Activated naive CD4-positive, alpha-beta T cell treated with anti-CD3 and anti-CD28 coated beads for 36 hours (primary cell): ENCODE measurements around the gene GPR151. TPM values are rescaled to one million over a fixed set of nuclear protein-coding genes. Genes with fewer than 3 reads are reported as not detected.
"Not testable (repeated sequence)": the region's sequence is repeated elsewhere in the genome, so short reads cannot be mapped to it uniquely, and the experiment has no call there.

Experiments used
- CTCF ChIA-PET: fragments of 350-600 bp; sonication (Branson Sonifier 250); formaldehyde crosslinking; loops from one replicate; lab custom pipeline; 2021; ENCODE audit warnings: antibody characterized with exemption; lab: Charles Lee
- DNase-seq: peaks from one replicate; pipeline ENCODE4 v3.0.0-alpha.2; 2020
- H3K27ac Mint-ChIP-seq: one replicate; pipeline ENCODE4 v1.8.0; 2021; ENCODE audit warnings: mild to moderate bottlenecking, mixed read lengths
- H3K27me3 Mint-ChIP-seq: one replicate; pipeline ENCODE4 v1.8.0; 2021; ENCODE audit warnings: low read depth, mixed read lengths
- H3K36me3 Mint-ChIP-seq: one replicate; pipeline ENCODE4 v1.8.0; 2021; ENCODE audit warnings: low read depth, mixed read lengths
- H3K4me1 Mint-ChIP-seq: one replicate; pipeline ENCODE4 v1.8.0; 2021; ENCODE audit warnings: low read depth, mixed read lengths
- H3K4me3 Mint-ChIP-seq: one replicate; pipeline ENCODE4 v1.8.0; 2021; ENCODE audit warnings: mild to moderate bottlenecking, moderate library complexity, mixed read lengths
- H3K9me3 Mint-ChIP-seq: one replicate; pipeline ENCODE4 v1.8.0; 2021; ENCODE audit warnings: mixed read lengths
- intact Hi-C: fragments of 100-400 bp; cut with micrococcal nuclease; formaldehyde crosslinking; loops from one replicate; pipeline ENCODE4 v1.15.1; 2023
- total RNA-seq, 2 experiments: library from RNA; stranded (reverse); gene quantifications; one replicate each; pipeline ENCODE4 v1.2.3, GENCODE V29; 2021

GPR151 gene
- total RNA-seq: not detected

GRCh38 chr5:146516151-146516475 lies at the start of gene GPR151:
Gene GPR151, minus strand, starts transcription at chr5:146516190. Its CDS starts 77 bp downstream, at chr5:146516113.
- Mint-ChIP-seq H3K36me3 (peaks cover 6% of the 10 kb centered on the region), H3K4me3 (no peak within 1 kb of the TSS), H3K27me3 (peaks cover 4% of the 10 kb centered on the region), H3K4me1 (no peaks in the 10 kb centered on the region), H3K27ac (no peak within 1 kb of the TSS), H3K9me3 (no peaks in the 10 kb centered on the region)
- intact Hi-C loops: no loop called here
- DNase-seq: no peak
- CTCF ChIA-PET: no interaction called here

DNA sequence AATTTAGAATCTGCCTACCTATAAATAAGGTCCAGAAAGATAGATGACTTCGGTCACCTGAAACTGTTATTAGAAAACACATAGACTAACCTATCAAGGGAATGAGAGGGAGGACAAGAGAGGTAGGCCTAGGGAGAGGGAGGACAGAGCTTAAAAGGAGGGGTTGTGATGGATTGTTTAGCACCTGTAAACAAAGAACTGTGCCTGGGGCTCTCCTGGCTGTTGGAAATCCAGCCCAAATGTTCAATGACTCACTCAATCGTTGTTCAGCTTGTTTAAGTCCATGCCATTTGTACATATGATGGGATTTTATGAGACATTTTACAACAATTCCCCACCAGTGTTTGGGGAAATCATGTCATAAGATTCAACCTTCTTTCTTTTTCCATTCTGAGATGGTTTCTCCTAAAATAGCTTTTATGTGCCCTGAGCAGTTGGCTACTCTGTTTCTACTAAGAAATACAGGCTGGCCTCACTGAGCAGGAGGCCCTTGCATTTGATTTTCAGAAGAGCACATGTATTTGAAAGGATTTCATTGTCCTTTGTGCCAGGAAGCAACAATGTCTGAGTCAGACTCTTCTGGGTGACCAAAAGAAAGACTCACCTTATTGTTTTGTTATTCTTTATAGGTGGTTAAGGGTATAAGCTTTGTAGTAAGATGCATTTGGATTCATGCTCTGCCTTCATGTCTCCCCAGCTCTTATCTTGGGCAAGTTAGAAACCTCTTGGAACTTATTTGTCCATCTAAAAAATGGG lies 48.2 kb upstream of the GPR151 start:
- H3K4me3 Mint-ChIP-seq: no peak overlapping the region

DNA sequence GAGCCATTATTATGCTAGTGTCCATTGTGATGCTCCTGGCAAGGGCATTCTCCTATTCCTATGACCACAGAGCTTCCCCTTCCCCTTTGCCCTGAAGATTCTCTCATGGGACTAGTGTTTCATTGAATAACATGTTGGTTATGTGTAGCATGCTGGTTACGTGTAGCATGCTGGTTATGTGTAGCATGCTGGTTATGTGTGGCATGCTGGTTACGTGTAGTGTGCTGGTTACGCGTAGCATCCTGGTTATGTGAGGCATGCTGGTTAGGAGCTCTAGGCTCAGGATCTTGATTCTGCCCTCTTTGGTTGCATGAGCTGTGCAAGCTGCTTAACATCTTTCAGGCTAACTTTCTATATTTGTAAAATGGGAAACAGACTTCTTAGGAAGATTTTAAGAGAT lies 46.5 kb upstream of the GPR151 start:
- no peaks in the 10 kb centered on the region for H3K36me3 Mint-ChIP-seq
- no peaks in the 10 kb centered on the region for H3K27me3 Mint-ChIP-seq
- no peak overlapping the region for H3K27ac Mint-ChIP-seq
- intact Hi-C loops: no loop called here
- DNase-seq: no peak
- no peak overlapping the region for H3K4me3 Mint-ChIP-seq
- CTCF ChIA-PET: interaction anchor here (0.8 to 1.8 kb wide), 2 partner anchors 400 to 403 kb away, joined by 3 to 6 read pairs; no protein-coding TSS in a partner anchor
- H3K9me3 Mint-ChIP-seq: no peaks in the 10 kb centered on the region
- peaks cover 4% of the 10 kb centered on the region for H3K4me1 Mint-ChIP-seq

More for the DNA sequence above, 48.2 kb upstream of the GPR151 start:
- H3K36me3 Mint-ChIP-seq: no peaks in the 10 kb centered on the region
- H3K27ac Mint-ChIP-seq: no peak overlapping the region
- CTCF ChIA-PET: interaction anchor here (0.6 to 1.5 kb wide), 4 partner anchors 20 to 101 kb away, joined by 3 to 6 read pairs (median 4); no protein-coding TSS in a partner anchor
- no peak for DNase-seq
- no peaks in the 10 kb centered on the region for H3K9me3 Mint-ChIP-seq
- no peaks in the 10 kb centered on the region for H3K27me3 Mint-ChIP-seq
- peaks cover 4% of the 10 kb centered on the region for H3K4me1 Mint-ChIP-seq
- intact Hi-C loops: no loop called here

DNA sequence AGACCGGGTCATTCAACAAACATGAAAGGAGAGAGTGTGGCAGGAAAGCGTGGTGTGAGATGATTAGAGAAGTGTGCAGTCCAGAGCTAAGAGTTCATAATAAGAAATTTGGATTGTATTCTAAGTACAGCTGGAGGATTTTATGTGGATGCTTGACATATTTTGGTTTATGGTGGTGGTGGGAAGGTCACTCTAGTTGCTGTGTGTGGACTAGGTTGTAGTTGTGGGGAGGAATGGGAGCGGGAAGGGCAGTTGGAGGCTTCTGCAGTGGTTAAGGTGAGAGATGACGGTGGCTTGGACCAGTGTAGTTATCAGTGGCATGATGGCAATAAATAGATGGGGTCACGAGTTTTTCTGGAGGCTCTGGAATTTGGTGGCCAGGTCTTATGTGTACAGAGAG lies 45.7 kb upstream of the GPR151 start:
- no peak for DNase-seq
- CTCF ChIA-PET: interaction anchor here (1.8 kb wide), 1 partner anchor 404 kb away, joined by 6 read pairs; no protein-coding TSS in a partner anchor
- Mint-ChIP-seq H3K27me3 (peaks cover 2% of the 10 kb centered on the region), H3K4me3 (no peak overlapping the region), H3K9me3 (no peaks in the 10 kb centered on the region), H3K36me3 (no peaks in the 10 kb centered on the region), H3K4me1 (peaks cover 4% of the 10 kb centered on the region), H3K27ac (no peak overlapping the region)
- intact Hi-C loops: no loop called here

DNA sequence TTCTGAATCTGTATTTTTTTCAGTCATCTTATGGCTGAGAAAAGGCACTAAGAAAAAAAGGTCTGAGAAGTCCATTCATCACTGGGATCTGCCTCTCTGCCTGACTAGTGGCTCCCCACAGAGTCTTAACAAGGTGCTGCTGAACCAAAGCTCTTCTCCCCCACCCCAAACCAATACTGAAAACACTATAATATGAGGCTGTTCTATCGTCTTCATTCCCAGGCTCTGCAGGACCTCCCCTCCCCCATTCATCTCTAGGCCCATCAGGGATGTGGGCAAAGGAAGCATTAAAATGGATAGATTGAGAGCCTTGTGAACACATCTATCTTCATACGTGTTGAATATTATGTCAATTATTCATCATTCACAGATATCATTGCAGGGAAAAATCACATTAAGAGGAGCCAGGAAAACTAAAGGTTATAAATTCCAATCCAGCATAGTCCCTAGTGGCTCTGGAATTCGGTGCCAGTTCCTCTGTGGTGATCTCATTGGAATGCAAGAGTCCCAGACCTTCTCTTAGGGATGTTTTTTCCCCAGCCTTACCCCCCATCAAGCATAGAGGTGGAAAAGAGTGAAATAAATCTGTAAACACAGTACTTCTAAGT lies 44.3 kb upstream of the GPR151 start:
- Mint-ChIP-seq H3K36me3 (no peaks in the 10 kb centered on the region), H3K27me3 (peaks cover 6% of the 10 kb centered on the region), H3K9me3 (no peaks in the 10 kb centered on the region), H3K4me3 (no peak overlapping the region), H3K4me1 (no peaks in the 10 kb centered on the region), H3K27ac (no peak overlapping the region)
- DNase-seq: no peak
- CTCF ChIA-PET: no interaction called here
- intact Hi-C loops: no loop called here

DNA sequence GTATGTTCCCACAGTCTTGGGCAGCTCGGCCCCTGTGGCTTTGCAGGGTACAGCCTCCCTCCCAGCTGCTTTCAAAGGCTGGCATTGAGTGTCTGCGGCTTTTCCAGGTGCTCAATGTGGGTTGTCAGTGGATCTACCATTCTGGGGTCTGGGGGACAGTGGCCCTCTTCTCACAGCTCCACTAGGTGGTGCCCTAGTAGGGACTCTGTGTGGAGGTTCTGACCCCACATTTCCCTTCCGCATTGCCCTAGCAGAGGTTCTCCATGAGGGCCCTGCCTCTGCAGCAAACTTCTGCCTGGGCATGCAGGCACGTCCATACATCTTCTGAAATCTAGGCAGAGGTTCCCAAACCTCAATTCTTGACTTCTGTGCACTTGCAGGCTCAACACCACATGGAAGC lies 40.9 kb upstream of the GPR151 start:
- H3K4me1 Mint-ChIP-seq, H3K36me3 Mint-ChIP-seq, DNase-seq, H3K4me3 Mint-ChIP-seq, H3K9me3 Mint-ChIP-seq, intact Hi-C loops, H3K27me3 Mint-ChIP-seq, H3K27ac Mint-ChIP-seq: not testable (repeated sequence)
- CTCF ChIA-PET: interaction anchor here (1.8 kb wide), 1 partner anchor 13 kb away, joined by 5 read pairs; no protein-coding TSS in a partner anchor

DNA sequence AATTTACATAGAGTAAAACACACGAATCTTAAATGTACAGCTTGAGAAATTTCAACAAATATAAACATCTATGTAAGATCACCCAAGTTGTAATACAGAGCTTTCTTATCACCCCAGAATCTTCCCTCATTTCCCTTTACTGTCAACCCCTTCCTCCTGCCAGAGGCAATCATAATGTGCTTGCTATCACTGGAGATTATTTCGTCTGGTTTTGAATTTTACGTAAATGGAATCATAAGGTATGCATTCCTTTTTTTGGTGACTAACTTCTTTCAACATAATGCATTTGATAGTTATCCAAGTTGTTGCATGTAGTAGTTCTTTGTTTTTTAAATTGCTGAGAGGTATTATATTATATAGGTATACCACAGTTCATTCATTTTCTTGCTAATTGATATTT lies 37.5 kb upstream of the GPR151 start:
- Mint-ChIP-seq H3K27me3 (peaks cover 9% of the 10 kb centered on the region), H3K4me3 (no peak overlapping the region), H3K36me3 (no peaks in the 10 kb centered on the region), H3K27ac (no peak overlapping the region), H3K9me3 (no peaks in the 10 kb centered on the region), H3K4me1 (no peaks in the 10 kb centered on the region)
- CTCF ChIA-PET: interaction anchor here (0.9 kb wide), 1 partner anchor 10 kb away, joined by 3 read pairs; no protein-coding TSS in a partner anchor
- DNase-seq: no peak
- intact Hi-C loops: no loop called here

DNA sequence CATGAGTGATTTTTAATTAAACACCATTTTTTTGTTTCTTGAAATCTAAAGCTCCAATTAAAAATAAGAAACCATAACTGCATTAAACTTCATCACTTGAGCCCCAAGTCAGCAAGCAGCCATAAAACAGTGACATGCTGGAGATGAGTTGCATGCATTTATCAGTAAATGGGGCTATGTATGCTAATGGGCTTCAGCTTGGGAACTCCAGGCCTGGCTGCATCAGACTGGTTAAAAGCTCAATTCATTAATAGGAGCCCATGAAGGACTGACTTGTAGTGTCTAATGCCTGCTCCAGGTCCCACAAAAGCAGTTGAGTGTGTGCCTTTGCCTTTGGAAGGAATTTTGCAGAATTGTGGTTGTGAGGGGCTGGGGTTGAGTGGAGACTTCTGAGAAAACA lies 33.6 kb upstream of the GPR151 start:
- Mint-ChIP-seq H3K27ac (no peak overlapping the region), H3K36me3 (no peaks in the 10 kb centered on the region), H3K4me3 (no peak overlapping the region), H3K9me3 (no peaks in the 10 kb centered on the region), H3K4me1 (no peaks in the 10 kb centered on the region), H3K27me3 (peaks cover 3% of the 10 kb centered on the region)
- CTCF ChIA-PET: interaction anchor here (0.7 to 2.2 kb wide), 6 partner anchors 9 to 639 kb away, joined by 3 to 7 read pairs (median 4); no protein-coding TSS in a partner anchor
- no peak for DNase-seq
- intact Hi-C loops: no loop called here

- CTCF ChIA-PET: interaction anchor here (0.7 to 2.2 kb wide), 7 partner anchors 9 to 640 kb away, joined by 3 to 7 read pairs (median 4); no protein-coding TSS in a partner anchor
- Mint-ChIP-seq H3K36me3 (no peaks in the 10 kb centered on the region), H3K9me3 (no peaks in the 10 kb centered on the region), H3K4me1 (no peaks in the 10 kb centered on the region), H3K27me3 (no peaks in the 10 kb centered on the region), H3K4me3 (no peak overlapping the region), H3K27ac (no peak overlapping the region)
- DNase-seq: no peak
- intact Hi-C loops: no loop called here
Measured at GRCh38 chr5:146548781-146549449, 32.9 kb upstream of the GPR151 start.

DNA sequence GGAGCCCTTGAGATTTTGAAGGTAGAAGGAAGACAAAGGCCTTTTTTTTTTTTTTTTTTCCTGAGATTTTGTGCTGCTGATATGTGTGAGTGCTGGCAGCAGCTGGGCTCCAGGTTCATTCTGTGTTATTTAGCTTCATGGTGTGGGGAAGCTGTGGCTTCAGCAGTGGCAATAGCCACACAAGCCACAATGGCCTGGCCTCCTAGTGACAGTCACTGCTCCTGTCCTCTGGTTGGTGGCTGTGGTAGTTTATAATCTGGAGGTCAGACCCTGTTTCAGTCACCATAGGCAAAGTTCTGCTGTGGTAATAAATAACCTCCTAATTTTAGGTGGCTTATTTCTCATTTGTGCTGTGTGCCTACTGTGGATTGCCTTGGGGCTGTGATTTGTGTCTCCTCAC lies 28.2 kb upstream of the GPR151 start:
- Mint-ChIP-seq H3K36me3 (no peaks in the 10 kb centered on the region), H3K9me3 (no peaks in the 10 kb centered on the region), H3K27me3 (no peaks in the 10 kb centered on the region), H3K27ac (no peak overlapping the region), H3K4me1 (no peaks in the 10 kb centered on the region), H3K4me3 (no peak overlapping the region)
- intact Hi-C loops: loop anchor here (5.0 kb wide), 1 partner anchor 103 kb away; no protein-coding TSS in a partner anchor
- no peak for DNase-seq
- CTCF ChIA-PET: interaction anchor here (0.6 to 2.3 kb wide), 5 partner anchors 10 to 422 kb away, joined by 3 to 9 read pairs (median 6); no protein-coding TSS in a partner anchor

- no peaks in the 10 kb centered on the region for H3K4me1 Mint-ChIP-seq
- intact Hi-C loops: loop anchor here (1.0 to 5.0 kb wide), 4 partner anchors 105 to 647 kb away; no protein-coding TSS in a partner anchor
- no peaks in the 10 kb centered on the region for H3K36me3 Mint-ChIP-seq
- CTCF ChIA-PET: interaction anchor here (0.6 to 6.3 kb wide), 17 partner anchors 9 to 720 kb away, joined by 3 to 58 read pairs (median 4); no protein-coding TSS in a partner anchor
- no peak overlapping the region for H3K4me3 Mint-ChIP-seq
- no peaks in the 10 kb centered on the region for H3K9me3 Mint-ChIP-seq
- no peaks in the 10 kb centered on the region for H3K27me3 Mint-ChIP-seq
- peak; percentile 81 for DNase-seq
- H3K27ac Mint-ChIP-seq: no peak overlapping the region
Measured at GRCh38 chr5:146541958-146542849, 26.2 kb upstream of the GPR151 start.
